GM12878 (cell line): ENCODE results near the gene RRP12. TPM values are rescaled to one million over a fixed set of nuclear protein-coding genes. Genes with fewer than 3 reads are reported as not detected.
"Not testable (repeated sequence)": the region's sequence is repeated elsewhere in the genome, so short reads cannot be mapped to it uniquely, and the experiment has no call there.

Experiments
- ATAC-seq: fragments of 200-7000 bp; cut with Tn5 transposase; 3 replicates; pipeline ENCODE4 v1.9.1; 2020; ENCODE audit warnings: mild to moderate bottlenecking, moderate library complexity
- BruUV-seq: library from RNA; stranded (reverse); fragments of 400-500 nt; replicated peaks from 2 replicates; lab custom pipeline; 2021; lab: Mats Ljungman, UMichigan
- CTCF ChIA-PET: fragments of 300-600 bp; sonication (Branson Sonifier 250); formaldehyde crosslinking; extraction: SDS; loops from one replicate; lab custom pipeline; 2021; ENCODE audit warnings: inconsistent platforms; lab: Yijun Ruan, JAX
- POLR2A ChIA-PET: fragments of 350-600 bp; formaldehyde crosslinking; extraction: SDS; loops from one replicate; lab custom pipeline; 2021; ENCODE audit warnings: inconsistent platforms; lab: Charles Lee
- RAD21 ChIA-PET: fragments of 300-600 bp; sonication (Branson Sonifier 250); formaldehyde crosslinking; loops from one replicate; lab custom pipeline; 2023; ENCODE audit warnings: antibody characterized with exemption; ENCODE audit not compliant: unreplicated experiment; lab: Charles Lee
- SMC1A ChIA-PET: fragments of 300-600 bp; sonication (Branson Sonifier 250); formaldehyde crosslinking; loops from one replicate; lab custom pipeline; 2023; ENCODE audit not compliant: unreplicated experiment, uncharacterized antibody; lab: Charles Lee
- DNase-seq: peaks from one replicate; pipeline ENCODE4 v3.0.0-alpha.2; 2011; ENCODE audit warnings: low read depth, low spot score
- FAIRE-seq: peaks from 3 replicates; lab custom pipeline; 2011; peaks lifted over from hg19 to GRCh38; lab: Jason Lieb, UNC
- H2AFZ ChIP-seq: 2 replicates; pipeline ENCODE4 v1.6.0; 2011; ENCODE audit warnings: low read depth, low read length, control low read depth; ENCODE audit not compliant: control insufficient read depth
- H3K27ac ChIP-seq: 2 replicates; pipeline ENCODE4 v1.5.1; 2011; ENCODE audit warnings: control low read depth; ENCODE audit not compliant: control insufficient read depth, insufficient read depth
- H3K27me3 ChIP-seq, 2 experiments: replicated peaks in 1 of 2; 2 replicates each; pipeline versions ENCODE4 v1.6.0 to v1.6.1; 2011; ENCODE audit warnings: low read length in 1 of 2; ENCODE audit not compliant: control insufficient read depth in 2 of 2, insufficient read depth in 2 of 2
- H3K36me3 ChIP-seq, 2 experiments: 2 replicates each; pipeline ENCODE4 v1.5.1; 2011; ENCODE audit warnings: low read length in 1 of 2; ENCODE audit not compliant: control insufficient read depth in 2 of 2, insufficient read depth in 2 of 2
- H3K4me1 ChIP-seq: 2 replicates; pipeline ENCODE4 v1.6.1; 2011; ENCODE audit warnings: mild to moderate bottlenecking, low read length, moderate library complexity, mixed read lengths; ENCODE audit not compliant: control insufficient read depth, insufficient read depth
- H3K4me2 ChIP-seq: 2 replicates; pipeline ENCODE4 v1.6.0; 2011; ENCODE audit warnings: control low read depth; ENCODE audit not compliant: control insufficient read depth, insufficient read depth
- H3K4me3 ChIP-seq: fragments of 200-600 bp; sonication (generic); 2 replicates; pipeline ENCODE4 v1.5.1; 2016
- H3K79me2 ChIP-seq: 2 replicates; pipeline ENCODE4 v1.6.0; 2011; ENCODE audit warnings: low read length; ENCODE audit not compliant: control insufficient read depth, insufficient read depth
- H3K9ac ChIP-seq: 2 replicates; pipeline ENCODE4 v1.8.0; 2011; ENCODE audit warnings: low read length, control low read depth, mixed read lengths; ENCODE audit not compliant: control insufficient read depth, insufficient read depth
- H3K9me3 ChIP-seq: replicated peaks from 3 replicates; pipeline ENCODE4 v1.5.1; 2011; ENCODE audit warnings: mild to moderate bottlenecking, low read length; ENCODE audit not compliant: control insufficient read depth, insufficient read depth
- H4K20me1 ChIP-seq: 2 replicates; pipeline ENCODE4 v1.6.0; 2011; ENCODE audit not compliant: control insufficient read depth, insufficient read depth
- ATF7 ChIP-seq: fragments of 450-650 bp; IDR thresholded peaks from 2 replicates; pipeline ENCODE4 v1.6.1; 2016; ENCODE audit warnings: low read depth, mild to moderate bottlenecking
- BMI1 ChIP-seq: fragments of 450-650 bp; IDR thresholded peaks from 2 replicates; pipeline ENCODE4 v1.6.1; 2016; ENCODE audit warnings: mild to moderate bottlenecking, moderate library complexity, borderline replicate concordance
- CBFB ChIP-seq: IDR thresholded peaks from 2 replicates; pipeline ENCODE4 v1.6.1; 2016; ENCODE audit warnings: antibody characterized with exemption, low read depth
- CHD4 ChIP-seq: fragments of 200-600 bp; sonication (generic); IDR thresholded peaks from 2 replicates; pipeline ENCODE4 v1.6.1; 2016; ENCODE audit warnings: mild to moderate bottlenecking
- DPF2 ChIP-seq: fragments of 450-650 bp; IDR thresholded peaks from 2 replicates; pipeline ENCODE4 v1.6.1; 2017; ENCODE audit warnings: mild to moderate bottlenecking
- MTA3 ChIP-seq: IDR thresholded peaks from 2 replicates; pipeline ENCODE4 v1.6.1; 2012; ENCODE audit warnings: low read length, inconsistent platforms, borderline replicate concordance
- RBBP5 ChIP-seq: fragments of 200-600 bp; sonication (generic); conservative IDR thresholded peaks from 2 replicates; pipeline ENCODE4 v1.6.1; 2016
- SUZ12 ChIP-seq: fragments of 200-600 bp; sonication (generic); IDR thresholded peaks from one replicate; pipeline ENCODE4 v1.6.1; 2018; ENCODE audit warnings: antibody characterized with exemption, mild to moderate bottlenecking; ENCODE audit not compliant: unreplicated experiment
- YBX1 ChIP-seq: fragments of 450-650 bp; IDR thresholded peaks from 2 replicates; pipeline ENCODE4 v1.6.1; 2016; ENCODE audit warnings: antibody characterized with exemption
- ZBED1 ChIP-seq: IDR thresholded peaks from 2 replicates; pipeline ENCODE4 v1.6.1; 2016; ENCODE audit warnings: borderline replicate concordance
- WGBS: methylation state at CpG from one replicate; pipeline ENCODE4 v1.1.6; 2016; ENCODE audit warnings: low lambda C conversion rate; ENCODE audit not compliant: insufficient replicate concordance, insufficient coverage; ENCODE audit errors: missing lambda C conversion rate; 5-methylcytosine and 5-hydroxymethylcytosine counted together
- in situ Hi-C: fragments of 300-500 bp; cut with MboI; formaldehyde crosslinking; loops from 9 replicates; pipeline ENCODE4 v1.14.3; 2018; ENCODE audit warnings: mixed read lengths
- intact Hi-C: fragments of 100-400 bp; cut with micrococcal nuclease; formaldehyde crosslinking; loops from one replicate; pipeline ENCODE4 v1.14.2; 2022; ENCODE audit not compliant: unreplicated experiment
- polyA plus RNA-seq, 11 experiments: library from polyadenylated mRNA; depleted of rRNA in 4 of 11; unstranded in 6 of 11; stranded (reverse) in 5 of 11; fragments of >200 nt; fragmentation: Nextera tagmentation in 4 of 11; fragmentation: Illumina TruSeq in 1 of 11; extraction: Ambion mirVana in 4 of 11; extraction: Trizol in 1 of 11; gene quantifications; 1 replicate in 1 of 11; 2 replicates in 10 of 11; pipeline versions ENCODE4 v1.2.1 to v1.2.3, GENCODE V29; 2011 to 2016; ENCODE audit warnings: inconsistent platforms in 2 of 11, missing spikeins in 2 of 11, low read depth in 1 of 11
- total RNA-seq, 4 experiments: library from RNA; depleted of rRNA in 3 of 4; stranded (reverse); fragments of >200 nt in 3 of 4; fragmentation: Illumina TruSeq in 1 of 4; extraction: Trizol in 1 of 4; gene quantifications; 2 replicates each; pipeline versions ENCODE4 v1.2.1 to v1.2.3, GENCODE V29; 2013 to 2021
- TF ChIP-seq, protein P1 (sequence below): fragments of 450-650 bp; IDR thresholded peaks from 2 replicates; pipeline ENCODE4 v1.6.1; 2017; ENCODE audit warnings: mild to moderate bottlenecking, moderate library complexity
- TF ChIP-seq, protein P2 (sequence below): fragments of 150-350 bp; IDR thresholded peaks from 2 replicates; pipeline ENCODE4 v1.6.1; 2014; ENCODE audit warnings: mild to moderate bottlenecking, low read depth, low read length

Gene RRP12
- total and polyA plus RNA-seq, 10 of the 15 experiments (the other 5 are each of a cell fraction or from before 2014, with no cell fraction given), result 5.3 to 48.7 (median 16.8) TPM

DNA sequence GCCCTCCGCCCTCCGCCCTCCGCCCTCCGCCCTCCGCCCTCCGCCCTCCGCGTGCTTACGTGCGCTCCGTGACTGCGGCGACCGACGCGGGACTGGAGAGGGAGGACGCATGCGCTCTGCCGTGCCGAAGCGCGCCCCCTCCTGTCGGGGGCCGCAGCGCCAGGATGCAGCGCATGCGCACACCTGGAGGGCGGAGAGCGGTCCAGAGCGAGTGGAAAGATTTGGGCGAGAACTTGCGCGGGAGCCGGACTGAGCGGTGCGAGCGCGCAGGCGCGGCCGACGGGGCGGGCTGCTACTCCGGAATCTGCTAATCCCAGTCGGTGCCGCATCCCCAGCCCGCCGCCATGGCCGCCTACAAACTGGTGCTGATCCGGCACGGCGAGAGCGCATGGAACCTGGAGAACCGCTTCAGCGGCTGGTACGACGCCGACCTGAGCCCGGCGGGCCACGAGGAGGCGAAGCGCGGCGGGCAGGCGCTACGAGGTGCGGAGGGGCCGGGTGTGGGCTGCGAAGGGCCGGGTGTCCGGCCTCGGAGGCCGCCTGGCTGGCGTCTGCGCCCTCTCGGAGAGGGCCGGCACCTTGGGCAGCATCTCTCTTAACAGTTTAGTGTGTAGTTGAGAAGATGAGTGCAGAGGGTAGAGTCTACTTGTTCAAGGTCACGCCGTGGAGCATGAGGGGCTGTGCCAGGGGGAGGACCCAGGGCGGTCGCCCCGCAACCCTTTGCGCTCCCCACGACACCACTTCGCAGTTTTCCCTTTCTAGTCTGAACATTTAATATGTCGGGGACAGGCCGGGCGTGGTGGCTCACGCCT, 25.0 kb upstream of the RRP12 start, which contains the start of gene PGAM1 (continued):
- TF ChIP-seq, protein P1, sequence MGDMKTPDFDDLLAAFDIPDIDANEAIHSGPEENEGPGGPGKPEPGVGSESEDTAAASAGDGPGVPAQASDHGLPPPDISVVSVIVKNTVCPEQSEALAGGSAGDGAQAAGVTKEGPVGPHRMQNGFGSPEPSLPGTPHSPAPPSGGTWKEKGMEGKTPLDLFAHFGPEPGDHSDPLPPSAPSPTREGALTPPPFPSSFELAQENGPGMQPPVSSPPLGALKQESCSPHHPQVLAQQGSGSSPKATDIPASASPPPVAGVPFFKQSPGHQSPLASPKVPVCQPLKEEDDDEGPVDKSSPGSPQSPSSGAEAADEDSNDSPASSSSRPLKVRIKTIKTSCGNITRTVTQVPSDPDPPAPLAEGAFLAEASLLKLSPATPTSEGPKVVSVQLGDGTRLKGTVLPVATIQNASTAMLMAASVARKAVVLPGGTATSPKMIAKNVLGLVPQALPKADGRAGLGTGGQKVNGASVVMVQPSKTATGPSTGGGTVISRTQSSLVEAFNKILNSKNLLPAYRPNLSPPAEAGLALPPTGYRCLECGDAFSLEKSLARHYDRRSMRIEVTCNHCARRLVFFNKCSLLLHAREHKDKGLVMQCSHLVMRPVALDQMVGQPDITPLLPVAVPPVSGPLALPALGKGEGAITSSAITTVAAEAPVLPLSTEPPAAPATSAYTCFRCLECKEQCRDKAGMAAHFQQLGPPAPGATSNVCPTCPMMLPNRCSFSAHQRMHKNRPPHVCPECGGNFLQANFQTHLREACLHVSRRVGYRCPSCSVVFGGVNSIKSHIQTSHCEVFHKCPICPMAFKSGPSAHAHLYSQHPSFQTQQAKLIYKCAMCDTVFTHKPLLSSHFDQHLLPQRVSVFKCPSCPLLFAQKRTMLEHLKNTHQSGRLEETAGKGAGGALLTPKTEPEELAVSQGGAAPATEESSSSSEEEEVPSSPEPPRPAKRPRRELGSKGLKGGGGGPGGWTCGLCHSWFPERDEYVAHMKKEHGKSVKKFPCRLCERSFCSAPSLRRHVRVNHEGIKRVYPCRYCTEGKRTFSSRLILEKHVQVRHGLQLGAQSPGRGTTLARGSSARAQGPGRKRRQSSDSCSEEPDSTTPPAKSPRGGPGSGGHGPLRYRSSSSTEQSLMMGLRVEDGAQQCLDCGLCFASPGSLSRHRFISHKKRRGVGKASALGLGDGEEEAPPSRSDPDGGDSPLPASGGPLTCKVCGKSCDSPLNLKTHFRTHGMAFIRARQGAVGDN, result peak; percentile 57
- TF ChIP-seq YBX1 (no peak), SUZ12 (no peak), DPF2 (peak; percentile 63; the same call in 1 of the 2 replicates), BMI1 (no peak), RBBP5 (no peak), CBFB (no peak), MTA3 (no peak), ZBED1 (no peak), CHD4 (no peak), ATF7 (no peak)
- TF ChIP-seq, protein P2, sequence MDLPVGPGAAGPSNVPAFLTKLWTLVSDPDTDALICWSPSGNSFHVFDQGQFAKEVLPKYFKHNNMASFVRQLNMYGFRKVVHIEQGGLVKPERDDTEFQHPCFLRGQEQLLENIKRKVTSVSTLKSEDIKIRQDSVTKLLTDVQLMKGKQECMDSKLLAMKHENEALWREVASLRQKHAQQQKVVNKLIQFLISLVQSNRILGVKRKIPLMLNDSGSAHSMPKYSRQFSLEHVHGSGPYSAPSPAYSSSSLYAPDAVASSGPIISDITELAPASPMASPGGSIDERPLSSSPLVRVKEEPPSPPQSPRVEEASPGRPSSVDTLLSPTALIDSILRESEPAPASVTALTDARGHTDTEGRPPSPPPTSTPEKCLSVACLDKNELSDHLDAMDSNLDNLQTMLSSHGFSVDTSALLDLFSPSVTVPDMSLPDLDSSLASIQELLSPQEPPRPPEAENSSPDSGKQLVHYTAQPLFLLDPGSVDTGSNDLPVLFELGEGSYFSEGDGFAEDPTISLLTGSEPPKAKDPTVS, result no peak

DNA sequence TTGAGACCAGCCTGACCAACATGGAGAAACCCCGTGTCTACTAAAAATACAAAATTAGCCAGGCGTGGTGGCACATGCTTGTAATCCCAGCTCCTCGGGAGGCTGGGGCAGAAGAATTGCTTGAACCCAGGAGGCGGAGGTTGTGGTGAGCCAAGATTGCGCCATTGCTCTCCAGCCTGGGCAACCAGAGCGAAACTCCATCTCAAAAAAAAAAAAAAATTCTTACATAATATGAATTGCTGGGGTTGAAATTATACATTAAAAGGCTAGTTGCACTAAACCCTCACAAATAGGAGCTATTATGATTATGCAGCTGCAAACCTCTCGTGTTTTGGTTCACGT, 22.6 kb upstream of the RRP12 start:
- in situ Hi-C loops, result not testable (repeated sequence)
- RAD21 ChIA-PET, result interaction anchor here (1.1 kb wide), 1 partner anchor 10 kb away, joined by 3 read pairs; no protein-coding TSS in a partner anchor

More for the DNA sequence above, 22.6 kb upstream of the RRP12 start:
- peaks cover 18% of the 10 kb centered on the region for H3K4me1 ChIP-seq
- BruUV-seq, H4K20me1 ChIP-seq, H3K9me3 ChIP-seq, intact Hi-C loops, FAIRE-seq, H3K36me3 ChIP-seq, H2AFZ ChIP-seq, ATAC-seq, H3K27me3 ChIP-seq, H3K4me3 ChIP-seq, H3K9ac ChIP-seq, DNase-seq: not testable (repeated sequence)
- peak overlapping the region; percentile 87; the same call in 1 of the 2 replicates for H3K27ac ChIP-seq
- peaks cover 35% of the 10 kb centered on the region for H3K79me2 ChIP-seq
- H3K4me2 ChIP-seq, result peak overlapping the region; percentile 78; the same call in 1 of the 2 replicates
- SMC1A ChIA-PET, result interaction anchor here (0.6 to 1.4 kb wide), 4 partner anchors 10 to 189 kb away, joined by 3 read pairs; no protein-coding TSS in a partner anchor
- POLR2A ChIA-PET, result interaction anchor here (0.6 to 1.3 kb wide), 5 partner anchors 9 to 230 kb away, joined by 3 to 7 read pairs (median 3); no protein-coding TSS in a partner anchor
- CTCF ChIA-PET, result interaction anchor here (0.6 to 2.5 kb wide), 4 partner anchors 8 to 22 kb away, joined by 3 to 7 read pairs (median 6); partner anchors contain the start of gene RRP12
- WGBS, result 80% methylated on average over 8 of the region's 8 CpGs
